ENCODE results near the gene MGAT4B.

Gene MGAT4B

GRCh38 chr5:179780362-179780761, 26.3 kb downstream of the MGAT4B start:
- no peak for TF ChIP-seq CTCF (IDR thresholded peaks at IDR 0.05; ENCODE audit: low read depth, low read length)
- H3K4me3 ChIP-seq (ENCODE audit: low read depth, low read length): no peak overlapping the region

- no peak overlapping the region for H3K4me3 ChIP-seq (ENCODE audit: low read depth, low read length)
- TF ChIP-seq CTCF (IDR thresholded peaks at IDR 0.05; ENCODE audit: low read depth, low read length): no peak
Measured at GRCh38 chr5:179779826-179780225, 26.8 kb downstream of the MGAT4B start.

GRCh38 chr5:179778591-179778990, 28.1 kb downstream of the MGAT4B start:
- no peak for TF ChIP-seq CTCF (IDR thresholded peaks at IDR 0.05; ENCODE audit: low read depth, low read length)
- H3K4me3 ChIP-seq (ENCODE audit: low read depth, low read length): no peak overlapping the region

GRCh38 chr5:179777909-179778308, 28.8 kb downstream of the MGAT4B start:
- TF ChIP-seq CTCF (IDR thresholded peaks at IDR 0.05; ENCODE audit: low read depth, low read length): no peak

GRCh38 chr5:179777456-179777855, 29.2 kb downstream of the MGAT4B start:
- TF ChIP-seq CTCF (IDR thresholded peaks at IDR 0.05; ENCODE audit: low read depth, low read length): no peak
- no peak overlapping the region for H3K4me3 ChIP-seq (ENCODE audit: low read depth, low read length)

More at GRCh38 chr5:179777909-179778308, 28.8 kb downstream of the MGAT4B start:
- no peak overlapping the region for H3K4me3 ChIP-seq (ENCODE audit: low read depth, low read length)

GRCh38 chr5:179776411-179776938, 30.2 kb downstream of the MGAT4B start:
- no peak overlapping the region for H3K4me3 ChIP-seq (ENCODE audit: low read depth, low read length)
- no peak for TF ChIP-seq CTCF (IDR thresholded peaks at IDR 0.05; ENCODE audit: low read depth, low read length)

GRCh38 chr5:179774442-179774841, 32.2 kb downstream of the MGAT4B start:
- no peak overlapping the region for H3K4me3 ChIP-seq (ENCODE audit: low read depth, low read length)

More at GRCh38 chr5:179774442-179774841, 32.2 kb downstream of the MGAT4B start:
- no peak for TF ChIP-seq CTCF (IDR thresholded peaks at IDR 0.05; ENCODE audit: low read depth, low read length)

Data from WI38 (cell line).